Lung (tissue), 12 donors: Measurements from ENCODE around the gene DOCK10. TPM values are rescaled to one million over a fixed set of nuclear protein-coding genes. Genes with fewer than 3 reads are reported as not detected.

Source experiments
- ATAC-seq: fragments of 200-7000 bp; cut with Tn5 transposase; one replicate; pipeline ENCODE4 v1.9.1; 2020; ENCODE audit warnings: moderate number of reproducible peaks; ENCODE audit not compliant: insufficient read depth, low FRiP score
- DNase-seq, 3 donors: peaks; one replicate each; pipeline ENCODE4 v3.0.0-alpha.2; 2013 to 2017
- H3K27ac ChIP-seq, 2 donors: one replicate each; pipeline ENCODE4 v1.5.1; 2013; ENCODE audit warnings: mild to moderate bottlenecking in 2 of 2, moderate library complexity in 2 of 2, control low read depth in 1 of 2, inconsistent platforms in 1 of 2, low read depth in 1 of 2, low read length in 1 of 2
- H3K27me3 ChIP-seq, 3 donors: one replicate each; pipeline ENCODE4 v1.5.1; 2013; ENCODE audit warnings: low read length in 2 of 3; ENCODE audit not compliant: control insufficient read depth in 3 of 3, insufficient read depth in 3 of 3
- H3K36me3 ChIP-seq, 4 donors: one replicate each; pipeline ENCODE4 v1.5.1; 2013; ENCODE audit warnings: low read length in 4 of 4, mild to moderate bottlenecking in 1 of 4, moderate library complexity in 1 of 4; ENCODE audit not compliant: control insufficient read depth in 4 of 4, insufficient read depth in 4 of 4
- H3K4me1 ChIP-seq, 5 donors: one replicate each; pipeline ENCODE4 v1.5.1; 2013; ENCODE audit warnings: low read length in 5 of 5, mild to moderate bottlenecking in 2 of 5, moderate library complexity in 1 of 5; ENCODE audit not compliant: control insufficient read depth in 5 of 5, insufficient read depth in 5 of 5
- H3K4me3 ChIP-seq: one replicate; pipeline ENCODE4 v1.5.1; 2013; ENCODE audit warnings: mild to moderate bottlenecking, control low read depth, moderate library complexity
- H3K9ac ChIP-seq, 2 donors: one replicate each; pipeline ENCODE4 v1.5.1; 2013; ENCODE audit warnings: low read length in 2 of 2, control low read depth in 1 of 2; ENCODE audit not compliant: insufficient read depth in 1 of 2
- H3K9me3 ChIP-seq, 4 donors: one replicate each; pipeline ENCODE4 v1.5.1; 2013; ENCODE audit warnings: low read length in 3 of 4, mild to moderate bottlenecking in 1 of 4, moderate library complexity in 1 of 4; ENCODE audit not compliant: control insufficient read depth in 4 of 4, insufficient read depth in 3 of 4
- WGBS, 2 donors: extraction: QIAGEN DNeasy Blood & Tissue Kit; methylation state at CpG; one replicate each; pipeline ENCODE4 v1.1.7; 2013; 5-methylcytosine and 5-hydroxymethylcytosine counted together
- polyA plus RNA-seq, 2 donors: library from polyadenylated mRNA; stranded (reverse); fragments of 200-250 nt; gene quantifications; one replicate each; pipeline ENCODE4 v1.2.1, GENCODE V29; 2013
- total RNA-seq, 2 donors: library from RNA; depleted of rRNA in 1 of 2; stranded (reverse); fragments of >200 nt in 1 of 2; gene quantifications; one replicate each; pipeline ENCODE4 v1.2.1, GENCODE V29; 2014 to 2021
- TF ChIP-seq, protein P1 (sequence below): IDR thresholded peaks from 2 replicates; pipeline ENCODE4 v1.5.1; 2012; ENCODE audit warnings: mild to moderate bottlenecking; ENCODE audit errors: control extremely low read depth, extremely low read depth
- donor health status: control.
- donor health status: control.
- donor health status: Bipolar disorder and iron deficiency.
- donor health status: healthy.
- donor health status: DM: yes; HTN: yes; CAD: no.

The DOCK10 gene
- total and polyA plus RNA-seq, 4 donors: 3.1 to 39.8 (median 18.0) TPM

DNA sequence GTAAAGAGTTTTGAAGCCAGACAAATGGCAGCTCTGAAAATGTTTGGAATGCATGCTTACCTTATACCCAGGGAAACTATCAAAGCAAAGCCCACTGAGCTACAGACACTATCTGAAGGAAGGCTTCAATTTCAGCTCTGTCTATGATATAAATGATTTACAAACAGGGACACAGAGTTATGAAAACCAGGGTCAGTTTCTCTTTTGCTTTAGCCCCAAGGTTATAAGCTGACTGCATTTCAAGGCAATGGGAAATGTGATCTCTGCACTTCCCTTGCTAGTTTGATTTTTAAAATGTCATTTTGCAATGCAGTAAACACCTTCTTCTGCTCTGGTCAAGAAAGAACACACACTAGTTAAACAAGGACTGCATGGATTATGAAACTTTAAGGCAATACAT lies 260.9 kb downstream of the DOCK10 start:
- Histone ChIP-seq H3K9ac (no peak overlapping the region), H3K36me3 (peaks cover 0 to 35% (median 12%) of the 10 kb centered on the region in 4 donors), H3K4me1 (no peaks in the 10 kb centered on the region), H3K27me3 (no peaks in the 10 kb centered on the region), H3K9me3 (no peaks in the 10 kb centered on the region), H3K27ac (no peak overlapping the region), H3K4me3 (no peak overlapping the region)
- ATAC-seq: no peak
- TF ChIP-seq, protein P1, sequence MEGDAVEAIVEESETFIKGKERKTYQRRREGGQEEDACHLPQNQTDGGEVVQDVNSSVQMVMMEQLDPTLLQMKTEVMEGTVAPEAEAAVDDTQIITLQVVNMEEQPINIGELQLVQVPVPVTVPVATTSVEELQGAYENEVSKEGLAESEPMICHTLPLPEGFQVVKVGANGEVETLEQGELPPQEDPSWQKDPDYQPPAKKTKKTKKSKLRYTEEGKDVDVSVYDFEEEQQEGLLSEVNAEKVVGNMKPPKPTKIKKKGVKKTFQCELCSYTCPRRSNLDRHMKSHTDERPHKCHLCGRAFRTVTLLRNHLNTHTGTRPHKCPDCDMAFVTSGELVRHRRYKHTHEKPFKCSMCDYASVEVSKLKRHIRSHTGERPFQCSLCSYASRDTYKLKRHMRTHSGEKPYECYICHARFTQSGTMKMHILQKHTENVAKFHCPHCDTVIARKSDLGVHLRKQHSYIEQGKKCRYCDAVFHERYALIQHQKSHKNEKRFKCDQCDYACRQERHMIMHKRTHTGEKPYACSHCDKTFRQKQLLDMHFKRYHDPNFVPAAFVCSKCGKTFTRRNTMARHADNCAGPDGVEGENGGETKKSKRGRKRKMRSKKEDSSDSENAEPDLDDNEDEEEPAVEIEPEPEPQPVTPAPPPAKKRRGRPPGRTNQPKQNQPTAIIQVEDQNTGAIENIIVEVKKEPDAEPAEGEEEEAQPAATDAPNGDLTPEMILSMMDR: no peak
- no peak for DNase-seq

DNA sequence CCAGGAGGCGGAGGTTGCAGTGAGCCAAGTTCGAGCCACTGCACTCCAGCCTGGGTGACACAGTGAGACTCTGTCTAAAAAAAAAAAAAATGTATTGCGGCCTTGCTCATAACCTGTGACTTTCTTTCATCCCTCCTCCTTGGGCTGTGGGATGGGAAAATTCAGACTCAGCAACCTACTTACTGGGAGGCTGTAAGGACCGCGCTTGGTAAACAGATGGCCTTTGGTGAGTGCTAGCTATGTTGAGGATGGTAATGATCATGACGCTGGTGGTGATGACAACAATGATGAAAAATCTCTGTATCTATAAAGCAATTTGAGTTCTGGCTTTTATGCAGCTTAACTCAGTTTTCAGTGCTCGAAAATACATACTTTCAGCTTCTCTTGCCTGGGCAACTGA lies 261.4 kb downstream of the DOCK10 start:
- no peak for ATAC-seq
- H3K9ac ChIP-seq: no peak overlapping the region
- peaks cover 0 to 31% (median 13%) of the 10 kb centered on the region in 4 donors for H3K36me3 ChIP-seq
- no peaks in the 10 kb centered on the region for H3K27me3 ChIP-seq
- no peaks in the 10 kb centered on the region for H3K9me3 ChIP-seq
- no peak for DNase-seq
- no peak overlapping the region for H3K27ac ChIP-seq
- no peaks in the 10 kb centered on the region for H3K4me1 ChIP-seq
- H3K4me3 ChIP-seq: no peak overlapping the region
- TF ChIP-seq, protein P1: no peak
- 93 to 95% methylated on average over 7 of the region's 7 CpGs for WGBS, 2 donors

DNA sequence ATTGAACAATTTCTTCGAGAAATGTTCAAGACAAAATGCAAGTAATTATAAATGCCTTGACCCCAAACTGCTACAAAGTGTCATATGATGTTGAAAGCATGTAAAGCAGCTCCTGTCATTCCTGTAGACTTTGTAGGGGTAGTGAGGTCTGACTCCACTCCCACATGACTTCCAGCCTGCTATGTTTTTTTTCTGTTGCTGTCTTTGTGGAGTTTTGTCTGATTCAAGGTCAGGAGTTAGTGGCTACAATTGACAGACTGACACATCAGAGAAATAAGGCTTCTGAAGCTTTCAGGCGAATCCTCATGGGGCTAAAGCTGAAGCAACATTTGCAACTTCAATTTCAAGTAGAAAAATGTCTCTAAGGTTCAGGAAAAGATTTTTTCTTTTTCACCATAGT lies 262.2 kb downstream of the DOCK10 start:
- no peaks in the 10 kb centered on the region for H3K9me3 ChIP-seq
- H3K4me1 ChIP-seq: no peaks in the 10 kb centered on the region
- peaks cover under 1 to 30% (median 13%) of the 10 kb centered on the region in 4 donors for H3K36me3 ChIP-seq
- WGBS, 2 donors: 74 to 84% methylated on average over 2 of the region's 2 CpGs
- H3K27me3 ChIP-seq: no peaks in the 10 kb centered on the region
- H3K9ac ChIP-seq: peak overlapping the region in 1 of 2 donors; percentile 5
- H3K4me3 ChIP-seq: no peak overlapping the region
- TF ChIP-seq, protein P1: no peak
- DNase-seq (no peak), ATAC-seq (no peak)
- no peak overlapping the region for H3K27ac ChIP-seq

DNA sequence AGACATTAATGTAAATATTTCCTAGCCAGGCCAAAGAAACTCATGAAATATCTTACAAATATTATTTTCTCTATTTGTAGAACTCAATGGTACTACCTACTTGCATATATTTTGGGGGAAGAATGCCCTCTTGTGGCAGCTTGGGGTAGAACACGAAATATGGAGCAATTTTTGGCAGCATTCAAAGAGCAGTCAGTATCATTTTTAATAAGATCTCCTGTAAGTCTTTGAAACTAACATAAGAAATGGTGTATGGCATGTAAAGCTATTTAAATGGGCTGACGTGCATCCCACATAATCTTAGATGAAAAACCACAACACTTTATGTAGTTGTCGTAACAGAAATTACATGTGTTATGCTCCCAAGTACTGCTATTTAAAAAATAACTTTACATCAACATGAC lies 263.8 kb downstream of the DOCK10 start:
- H3K4me1 ChIP-seq: no peaks in the 10 kb centered on the region
- ATAC-seq: peak; percentile 41
- 38 to 39% methylated on average over 3 of the region's 3 CpGs for WGBS, 2 donors
- H3K27ac ChIP-seq: no peak overlapping the region
- no peaks in the 10 kb centered on the region for H3K9me3 ChIP-seq
- no peaks in the 10 kb centered on the region for H3K27me3 ChIP-seq
- no peak overlapping the region for H3K4me3 ChIP-seq
- peaks cover 0 to 33% (median 13%) of the 10 kb centered on the region in 4 donors for H3K36me3 ChIP-seq
- DNase-seq: peak; percentile 65 to 81 (median 81)
- TF ChIP-seq, protein P1: peak; percentile 42
- no peak overlapping the region for H3K9ac ChIP-seq
